ENCODE results near the gene KIF1A. TPM values are rescaled to one million over a fixed set of nuclear protein-coding genes. Genes with fewer than 3 reads are reported as not detected.

KIF1A gene
- total and polyA plus RNA-seq, 2 of the 8 experiments (the other 6 are each of a cell fraction or from before 2014, with no cell fraction given), result 61.3 to 281 TPM

- H3K27ac ChIP-seq (ENCODE audit: low read depth, low read length), result no peak overlapping the region
- TF ChIP-seq ATF3 (IDR thresholded peaks at IDR 0.05; ENCODE audit: insufficient read depth, low read depth, low read length) (no peak), JUND (IDR thresholded peaks at IDR 0.05; ENCODE audit: low read length) (no peak), SIX5 (IDR thresholded peaks at IDR 0.05; ENCODE audit: low read depth, low read length) (no peak), SUZ12 (IDR thresholded peaks at IDR 0.05; ENCODE audit: low read length) (no peak), SIRT6 (IDR thresholded peaks at IDR 0.05; ENCODE audit: low read length) (no peak), CHD1 (IDR thresholded peaks at IDR 0.05; ENCODE audit: low read depth, low read length) (no peak), NRF1 (IDR thresholded peaks at IDR 0.05; ENCODE audit: low read depth, low read length) (no peak), KDM5A (IDR thresholded peaks at IDR 0.05; ENCODE audit: low read length) (no peak)
- TF ChIP-seq, protein P1, sequence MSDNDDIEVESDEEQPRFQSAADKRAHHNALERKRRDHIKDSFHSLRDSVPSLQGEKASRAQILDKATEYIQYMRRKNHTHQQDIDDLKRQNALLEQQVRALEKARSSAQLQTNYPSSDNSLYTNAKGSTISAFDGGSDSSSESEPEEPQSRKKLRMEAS (IDR thresholded peaks at IDR 0.05), result no peak
- TF ChIP-seq, protein P2, sequence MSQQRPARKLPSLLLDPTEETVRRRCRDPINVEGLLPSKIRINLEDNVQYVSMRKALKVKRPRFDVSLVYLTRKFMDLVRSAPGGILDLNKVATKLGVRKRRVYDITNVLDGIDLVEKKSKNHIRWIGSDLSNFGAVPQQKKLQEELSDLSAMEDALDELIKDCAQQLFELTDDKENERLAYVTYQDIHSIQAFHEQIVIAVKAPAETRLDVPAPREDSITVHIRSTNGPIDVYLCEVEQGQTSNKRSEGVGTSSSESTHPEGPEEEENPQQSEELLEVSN (IDR thresholded peaks at IDR 0.05), result no peak
These were observed 30.3 kb downstream of the KIF1A start for GRCh38 chr2:240789501-240790369.

More at GRCh38 chr2:240789501-240790369, 30.3 kb downstream of the KIF1A start:
- no peak overlapping the region for H4K8ac ChIP-seq (ENCODE audit: extremely low read depth, insufficient read depth, low read length)
- no peak overlapping the region for H3K18ac ChIP-seq (ENCODE audit: extremely low read depth, low read length)
- no peaks in the 10 kb centered on the region for H3K27me3 ChIP-seq (replicated peaks in 1 of 4; ENCODE audit: control insufficient read depth in 3 of 4, extremely low read depth in 1 of 4, insufficient read depth in 3 of 4, low read length in 3 of 4)
- H2BK5ac ChIP-seq (ENCODE audit: low read depth, low read length), result no peak overlapping the region
- FAIRE-seq (no peak), DNase-seq (ENCODE audit: low read depth in 1 of 2, low spot score in 2 of 2) (no peak)
- no peak overlapping the region for H4K5ac ChIP-seq (ENCODE audit: insufficient read length, low read depth, low read length)
- no peaks in the 10 kb centered on the region for H3K23me2 ChIP-seq (ENCODE audit: low read depth, low read length)
- no peak overlapping the region for H3K14ac ChIP-seq (ENCODE audit: insufficient read length)
- H2BK120ac ChIP-seq (replicated peaks; ENCODE audit: low read depth, low read length), result no peak overlapping the region
- ChIA-PET POLR2A (ENCODE audit: partially characterized antibody) (interaction anchor here (1.2 to 18.0 kb wide), 8 partner anchors 10 to 69 kb away, joined by 3 to 291 read pairs (median 4); no protein-coding TSS in a partner anchor), CTCF (ENCODE audit: partially characterized antibody) (no interaction called here)
- H2BK12ac ChIP-seq (ENCODE audit: low read depth, low read length), result no peak overlapping the region
- 93% methylated on average over 21 of the region's 23 CpGs; no CpG with 5 or more reads in 1 of the 2 experiments for WGBS, 2 experiments (ENCODE audit: extremely low coverage in 1 of 2, insufficient coverage in 1 of 2, insufficient read length in 1 of 2, insufficient replicate concordance in 2 of 2, low coverage in 1 of 2, low lambda C conversion rate in 2 of 2, missing lambda C conversion rate in 1 of 2)
- H2BK20ac ChIP-seq (ENCODE audit: low read length), result no peak overlapping the region
- H3K4me2 ChIP-seq (ENCODE audit: insufficient read depth in 1 of 2, low read depth in 2 of 2, low read length in 2 of 2), result no peak overlapping the region
- H2AK5ac ChIP-seq (ENCODE audit: low read depth, low read length), result no peak overlapping the region
- H3K23ac ChIP-seq (ENCODE audit: insufficient read length), result no peak overlapping the region
- H3K79me1 ChIP-seq (ENCODE audit: low read depth, low read length), result peaks cover 27% of the 10 kb centered on the region
- H3K36me3 ChIP-seq (ENCODE audit: control insufficient read depth in 2 of 4, insufficient read depth in 4 of 4, low read length in 3 of 4), result peaks cover 15 to 57% (median 42%) of the 10 kb centered on the region in 4 experiments; a peak in 6 of 8 replicates
- H2AFZ ChIP-seq (ENCODE audit: low read length), result no peak overlapping the region
- peaks cover 0 to 41% of the 10 kb centered on the region in 2 experiments; a peak in 2 of 4 replicates for H3K79me2 ChIP-seq (ENCODE audit: control insufficient read depth in 1 of 2, insufficient read depth in 2 of 2, low read length in 2 of 2)
- no peak overlapping the region for H2BK15ac ChIP-seq (ENCODE audit: low read length)
- no peak overlapping the region for H3K4ac ChIP-seq (replicated peaks; ENCODE audit: insufficient read length, low read depth, low read length)
- peaks cover 33 to 46% of the 10 kb centered on the region in 2 experiments for H4K20me1 ChIP-seq (replicated peaks in 1 of 2; ENCODE audit: control insufficient read depth in 1 of 2, insufficient read depth in 2 of 2, low read length in 2 of 2)
- H3K4me3 ChIP-seq (ENCODE audit: extremely low read depth in 1 of 4, insufficient read depth in 2 of 4, low read depth in 3 of 4, low read length in 4 of 4), result no peak overlapping the region
- H4K91ac ChIP-seq (replicated peaks; ENCODE audit: insufficient read length, low read length), result no peak overlapping the region
- no peak overlapping the region for H3K56ac ChIP-seq (replicated peaks; ENCODE audit: insufficient read length, low read depth, low read length)
- H3K4me1 ChIP-seq (replicated peaks in 1 of 4; ENCODE audit: control insufficient read depth in 3 of 4, insufficient read depth in 4 of 4, low read length in 3 of 4), result peaks cover 0 to 11% (median 8%) of the 10 kb centered on the region in 4 experiments; a peak in 5 of 7 replicates
- no peak overlapping the region for H3K9ac ChIP-seq (replicated peaks in 1 of 4; ENCODE audit: extremely low read depth in 1 of 4, low read depth in 3 of 4, low read length in 3 of 4)
- H3K9me3 ChIP-seq (ENCODE audit: insufficient read depth in 2 of 2, low read depth in 1 of 2, low read length in 1 of 2), result no peaks in the 10 kb centered on the region
